Islet precursor cell (in vitro differentiated cells): ENCODE data around the gene PRKCE.

Experiments
- DNase-seq: peaks from one replicate; pipeline ENCODE4 v3.0.0-alpha.2; 2018

PRKCE gene

DNA sequence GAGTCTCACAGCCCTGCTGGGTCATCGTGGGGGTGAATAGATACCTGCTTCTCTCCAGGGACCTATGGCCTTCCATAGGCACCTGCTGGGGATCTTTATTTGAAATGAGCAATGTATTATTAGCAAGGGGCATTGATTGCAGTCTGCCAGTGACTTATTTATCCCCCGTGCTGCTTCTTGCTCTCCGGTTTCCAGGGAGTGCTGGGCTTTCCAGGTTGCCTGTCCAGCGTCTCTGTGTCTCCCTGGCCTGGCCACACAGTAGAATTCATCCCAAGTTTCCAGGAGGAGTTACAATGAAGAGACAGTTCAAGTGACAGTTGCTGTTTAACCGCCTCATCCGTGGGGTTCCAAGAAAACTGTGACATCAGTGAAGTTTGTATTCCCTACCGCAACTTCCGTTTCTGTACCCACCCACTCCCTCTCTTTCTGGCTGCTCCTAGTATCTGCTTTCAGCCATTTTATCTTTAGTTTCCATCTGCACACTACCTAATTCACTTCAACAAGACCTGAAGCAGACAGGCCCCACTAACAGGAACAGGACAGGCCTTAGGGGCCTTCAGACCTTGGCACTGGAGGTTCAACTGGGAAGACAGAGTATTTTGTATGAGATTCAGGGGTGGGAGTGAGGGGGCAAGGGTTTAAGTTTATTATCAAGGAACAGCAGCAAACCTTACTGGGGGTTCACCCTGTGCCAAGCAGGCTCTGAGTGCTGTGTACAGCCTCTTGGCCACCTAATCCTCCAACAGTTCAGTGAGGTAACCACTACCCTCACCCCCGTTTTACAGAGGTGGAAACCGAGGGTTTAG, 134.8 kb downstream of the PRKCE start:
- DNase-seq, result no peak

DNA sequence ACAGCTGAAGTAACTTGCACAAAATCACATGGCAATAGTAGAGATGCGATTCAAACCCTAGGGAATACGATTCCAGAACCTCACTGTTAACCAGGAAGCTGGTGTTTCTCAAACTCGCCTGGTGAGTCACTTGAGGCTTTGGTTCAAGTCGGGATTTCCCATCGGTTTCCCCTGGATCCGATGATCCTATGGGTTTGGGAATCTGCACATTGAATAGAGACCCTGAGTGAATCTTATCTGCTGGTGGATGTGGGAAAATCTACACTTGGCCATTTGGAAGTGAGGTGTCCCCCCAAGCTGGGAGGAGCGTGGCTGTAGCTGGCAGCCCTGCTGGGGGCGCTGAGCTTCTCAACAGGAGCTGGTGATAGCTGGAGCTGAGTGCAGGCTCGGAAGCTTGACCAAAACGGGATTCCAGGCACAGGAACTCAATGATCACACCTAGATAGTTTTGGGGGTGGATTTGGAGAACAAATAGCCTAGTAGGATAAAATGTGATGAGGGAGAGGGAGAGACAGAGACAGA, 135.4 kb downstream of the PRKCE start:
- DNase-seq, result no peak

DNA sequence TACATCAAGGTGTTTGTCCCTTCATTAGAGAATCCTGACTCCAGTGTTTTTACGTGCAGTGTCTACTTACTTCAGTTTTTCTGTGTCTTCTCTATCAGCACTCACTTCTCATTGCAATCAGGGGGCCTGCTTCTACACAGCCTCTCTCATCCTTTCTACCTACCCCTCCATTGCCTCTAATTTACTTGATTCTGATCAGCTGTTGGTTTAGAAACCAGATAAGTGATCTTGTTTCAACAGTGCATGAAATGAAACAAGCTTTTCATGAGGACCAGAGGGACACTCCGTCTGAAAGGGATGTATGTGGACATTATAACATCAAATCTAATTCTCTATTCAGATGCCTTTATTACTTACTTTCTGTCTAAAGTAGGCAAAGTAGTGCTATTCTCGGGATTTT, 136.9 kb downstream of the PRKCE start:
- DNase-seq, result no peak

DNA sequence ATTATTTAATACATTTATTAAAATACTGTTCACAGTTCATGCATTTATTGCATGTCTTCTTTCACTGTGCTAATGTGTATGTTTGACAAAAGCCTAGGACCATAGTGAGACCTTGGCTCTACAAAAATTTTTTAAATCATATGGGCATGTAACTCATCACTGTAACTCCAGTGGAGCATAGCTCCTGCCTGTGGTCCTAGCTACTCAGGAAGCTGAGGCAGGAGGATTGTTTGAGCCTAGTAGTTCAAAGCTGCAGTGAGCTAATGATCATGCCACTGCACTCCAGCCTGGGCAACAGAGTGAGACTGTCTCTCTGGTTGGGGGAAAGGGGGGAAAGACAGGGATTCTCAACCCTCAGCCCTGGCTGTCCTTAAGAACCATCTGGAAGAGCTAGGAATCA, 137.8 kb downstream of the PRKCE start:
- no peak for DNase-seq

DNA sequence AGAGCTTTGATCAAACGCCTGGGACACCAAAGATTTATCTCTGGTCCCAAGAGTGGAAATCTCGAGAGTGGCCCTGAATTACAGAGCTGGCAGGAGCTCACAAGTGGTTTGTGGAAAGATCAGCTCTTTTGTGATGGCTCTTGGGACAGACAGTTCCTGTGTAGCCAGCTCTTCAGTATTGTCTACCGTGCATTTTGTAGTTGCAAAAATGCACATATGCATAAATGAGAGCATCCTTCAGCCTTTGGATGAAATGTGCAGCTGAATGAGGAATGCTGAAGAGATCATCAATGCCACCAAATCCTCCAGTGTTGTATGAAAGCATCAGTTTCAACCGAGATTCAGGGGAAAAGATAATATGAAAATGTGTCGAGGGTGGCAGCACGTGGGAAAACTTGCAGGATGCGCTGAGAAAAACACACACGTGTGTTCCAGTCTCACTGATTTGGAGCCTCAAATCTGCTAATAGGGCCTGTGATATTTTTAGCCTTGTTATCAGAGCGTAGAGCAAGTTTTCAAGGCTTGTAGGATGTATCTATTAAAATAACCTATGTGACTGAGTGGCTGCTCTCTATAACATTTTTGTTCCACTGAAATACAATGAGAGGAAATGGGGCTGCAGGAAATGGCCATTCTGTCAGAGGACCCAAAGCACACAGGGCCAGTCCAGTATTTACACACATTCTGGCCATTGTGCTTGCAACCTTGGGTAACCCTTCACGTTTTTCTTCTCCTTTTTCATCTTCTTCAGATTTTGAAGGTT, 138.7 kb downstream of the PRKCE start:
- DNase-seq, result no peak

DNA sequence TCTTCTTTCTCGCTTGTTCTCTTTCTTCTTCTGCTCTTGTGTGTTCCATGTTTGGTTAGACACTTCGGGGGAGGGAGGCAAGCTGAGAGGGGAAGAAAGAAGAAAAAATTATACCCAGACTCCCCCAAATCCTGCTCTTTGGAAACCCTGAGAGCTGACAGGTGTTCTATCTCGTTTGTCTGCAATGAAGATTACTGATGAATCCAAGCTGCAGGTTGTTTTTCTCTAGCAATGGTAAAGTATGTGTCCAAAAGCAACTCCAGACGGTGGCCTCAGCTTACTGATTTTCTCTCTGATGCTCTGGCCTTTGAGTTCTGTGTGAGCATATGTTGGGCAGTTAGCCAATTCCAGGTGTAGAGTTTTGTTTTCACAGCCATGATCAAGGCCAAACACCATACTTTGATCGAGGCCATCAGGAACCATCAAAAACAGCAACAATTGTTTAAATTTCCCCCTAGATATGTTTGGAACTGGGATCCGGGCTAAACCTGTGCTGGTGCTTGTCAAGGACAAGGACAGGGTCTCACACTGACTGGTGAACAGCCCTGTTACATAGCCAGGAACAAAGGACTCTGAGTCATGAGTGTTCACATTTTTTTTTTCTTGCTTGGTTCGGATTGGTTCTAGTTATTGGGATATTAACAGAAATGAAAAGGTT, 142.0 kb downstream of the PRKCE start:
- DNase-seq, result no peak

DNA sequence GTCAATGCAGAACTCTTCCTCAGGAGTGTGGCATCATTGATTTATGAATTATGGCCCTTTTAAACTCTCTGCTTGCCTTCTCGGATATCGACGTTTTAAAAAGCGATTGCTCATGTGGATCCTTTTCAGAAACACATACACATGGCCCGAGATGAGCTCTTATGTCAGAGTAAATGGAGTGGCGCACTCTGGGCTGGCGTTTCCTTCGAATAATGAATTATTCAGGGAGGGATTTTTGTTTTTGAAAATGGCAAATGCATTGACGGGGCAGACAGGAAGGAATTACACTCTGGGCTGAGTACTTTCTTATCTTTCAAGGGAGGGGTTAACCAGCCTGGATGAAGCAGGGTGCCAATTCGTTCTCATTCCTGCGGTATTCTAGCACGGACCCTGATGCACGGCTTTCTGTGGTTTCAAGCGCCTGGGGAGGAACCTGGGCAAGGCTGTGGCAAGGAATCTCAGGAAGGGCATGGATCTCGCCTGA, 142.7 kb downstream of the PRKCE start:
- DNase-seq, result no peak

DNA sequence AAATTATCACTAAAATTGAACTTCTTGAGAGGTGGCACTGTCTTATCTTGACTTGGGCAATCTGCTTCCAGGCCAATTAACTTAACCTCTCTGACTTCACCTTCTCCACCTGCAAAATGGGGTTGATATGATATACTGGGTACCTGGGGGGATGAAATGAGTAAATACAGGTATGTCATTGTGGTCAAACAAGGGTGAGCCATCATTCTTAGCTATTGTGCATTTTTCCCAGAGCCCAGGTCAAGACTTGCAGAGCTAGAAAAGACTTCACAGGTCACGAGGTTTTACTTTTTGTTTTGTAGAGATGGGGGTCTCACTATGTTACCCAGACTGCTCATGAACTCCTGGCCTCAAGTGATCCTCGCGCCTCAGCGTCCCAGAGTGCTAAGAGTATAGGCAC, 145.0 kb downstream of the PRKCE start:
- no peak for DNase-seq

DNA sequence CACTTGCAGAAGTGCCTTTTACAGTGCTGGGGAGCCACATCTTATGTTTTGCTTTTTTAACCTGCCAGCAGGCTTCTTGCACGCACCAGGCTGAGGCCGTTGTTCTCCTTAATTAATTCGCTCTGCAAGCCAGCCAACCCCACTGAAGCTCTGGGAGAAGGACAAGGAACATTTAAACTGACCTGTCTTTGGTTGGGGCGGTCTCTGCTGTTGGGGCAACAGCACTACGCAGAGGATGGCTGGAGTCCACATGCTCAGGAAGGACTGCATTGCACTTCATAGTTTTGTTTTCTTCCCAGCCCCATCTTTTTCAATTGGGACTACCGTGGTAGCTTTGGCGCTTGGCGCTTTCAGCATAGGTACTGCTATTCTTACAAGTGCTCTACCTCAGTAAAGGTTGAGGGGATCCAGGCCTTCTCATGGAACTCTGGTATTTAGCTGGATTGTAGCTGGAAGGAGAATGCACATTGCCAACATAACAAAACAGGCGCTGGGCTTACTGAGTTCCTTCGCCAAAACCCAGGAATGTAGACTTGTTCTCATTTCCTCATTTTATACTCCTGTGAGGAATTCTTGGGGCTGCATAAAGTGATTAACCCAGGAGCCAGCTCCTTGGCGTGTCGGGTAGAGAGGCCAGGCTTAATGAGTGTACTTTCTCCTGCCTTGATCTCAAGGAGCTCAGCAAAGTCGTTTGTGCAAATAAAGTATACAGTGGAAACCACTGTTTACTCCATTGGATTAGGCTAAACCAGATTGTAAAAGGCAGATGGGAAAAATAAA, 146.2 kb downstream of the PRKCE start:
- DNase-seq, result no peak

DNA sequence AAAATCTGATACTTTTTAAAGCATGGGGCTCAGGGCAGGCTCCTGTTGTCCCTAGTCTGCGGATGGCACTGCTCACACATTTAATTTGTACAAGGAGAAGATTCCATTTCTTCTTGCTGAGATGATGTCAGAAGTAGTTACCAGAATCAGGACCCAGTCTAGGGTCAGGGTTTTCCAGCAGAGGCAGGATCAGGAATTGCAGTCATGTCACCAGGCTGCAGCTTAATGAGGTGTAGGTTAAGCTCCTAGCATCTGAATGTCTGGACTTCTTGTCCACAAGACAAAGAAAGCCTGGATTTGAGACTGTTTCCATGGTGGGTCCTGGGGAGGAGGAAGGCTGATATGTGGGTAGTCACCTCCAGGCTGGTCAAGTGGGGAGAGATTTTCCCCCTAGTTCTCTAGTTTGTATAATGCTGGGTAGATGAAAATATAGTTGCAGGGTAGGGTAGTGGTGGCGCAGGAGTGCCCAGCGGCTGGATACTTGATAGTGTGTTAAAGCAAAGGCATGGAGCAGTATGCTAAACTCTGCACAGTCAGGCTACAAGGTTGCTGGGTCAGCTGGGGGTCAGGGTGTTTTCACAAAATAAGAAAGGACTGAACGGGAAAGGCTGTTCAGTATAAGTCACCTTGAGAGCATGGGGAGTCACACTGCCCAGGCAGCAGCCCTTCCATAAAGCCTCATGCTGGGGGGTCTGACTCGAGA, 148.4 kb downstream of the PRKCE start:
- DNase-seq, result no peak

DNA sequence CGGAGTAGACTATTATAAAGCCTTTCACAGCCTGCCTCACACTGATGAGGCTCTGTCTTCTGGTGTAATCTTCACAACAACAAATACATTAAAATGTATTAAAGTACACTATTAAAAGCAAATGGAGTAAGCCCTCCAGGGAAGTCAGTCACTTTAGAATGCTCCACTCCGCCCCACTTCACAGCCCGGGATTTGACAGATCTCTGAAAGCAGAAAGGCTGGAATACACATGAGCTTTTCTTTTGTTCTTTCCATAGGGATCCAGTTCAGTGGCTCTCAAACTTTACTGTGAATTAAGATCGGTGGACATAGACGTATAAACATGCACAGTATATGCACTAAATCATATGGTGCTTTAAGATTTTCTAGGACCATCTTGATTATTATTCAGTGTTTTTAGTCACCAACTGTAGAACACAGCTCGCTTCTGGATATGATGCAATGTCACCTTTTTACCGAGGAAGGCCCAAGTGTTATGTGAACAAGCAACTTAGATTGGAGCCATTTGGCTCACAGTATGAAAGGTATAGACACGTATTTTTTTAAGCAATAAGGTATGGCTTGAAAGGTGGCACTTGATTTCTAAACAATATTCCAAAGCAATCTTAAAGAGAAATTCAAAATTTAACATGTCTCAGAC, 151.1 kb downstream of the PRKCE start:
- DNase-seq, result no peak

DNA sequence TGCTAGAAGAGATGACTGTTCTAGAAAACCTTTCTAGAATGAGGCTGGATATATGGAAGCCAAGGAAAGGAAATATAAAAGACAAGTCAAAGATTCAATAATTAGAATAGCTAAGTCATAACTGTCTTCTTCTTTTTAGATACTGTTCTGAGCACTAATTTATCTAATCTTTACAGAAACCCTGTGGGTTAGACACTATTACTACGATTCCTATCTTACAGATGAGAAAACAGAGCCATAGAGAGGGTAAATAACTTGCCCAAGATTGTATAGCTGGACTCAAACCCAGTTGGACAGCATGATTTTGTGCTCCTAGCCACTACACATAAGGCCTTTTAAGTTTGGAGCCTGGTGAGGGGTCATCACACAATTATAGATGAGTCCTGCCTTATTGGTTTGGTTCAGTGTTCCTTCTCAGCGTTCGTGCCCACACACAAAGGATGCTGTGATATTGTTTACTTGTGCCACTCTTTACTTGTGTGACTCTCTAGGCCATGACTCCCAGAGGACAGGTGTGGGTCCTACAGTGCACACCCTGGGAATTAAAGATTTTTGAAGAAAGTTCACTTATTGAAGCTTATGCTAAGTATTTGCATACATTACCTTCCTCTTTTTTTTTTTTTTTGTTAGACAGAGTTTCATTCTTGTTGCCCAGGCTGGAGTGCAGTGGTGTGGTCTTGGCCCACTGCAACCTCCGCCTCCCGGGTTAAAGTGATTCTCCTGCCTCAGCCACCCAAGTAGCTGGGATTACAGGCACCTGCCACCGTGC, 153.7 kb downstream of the PRKCE start:
- no peak for DNase-seq

DNA sequence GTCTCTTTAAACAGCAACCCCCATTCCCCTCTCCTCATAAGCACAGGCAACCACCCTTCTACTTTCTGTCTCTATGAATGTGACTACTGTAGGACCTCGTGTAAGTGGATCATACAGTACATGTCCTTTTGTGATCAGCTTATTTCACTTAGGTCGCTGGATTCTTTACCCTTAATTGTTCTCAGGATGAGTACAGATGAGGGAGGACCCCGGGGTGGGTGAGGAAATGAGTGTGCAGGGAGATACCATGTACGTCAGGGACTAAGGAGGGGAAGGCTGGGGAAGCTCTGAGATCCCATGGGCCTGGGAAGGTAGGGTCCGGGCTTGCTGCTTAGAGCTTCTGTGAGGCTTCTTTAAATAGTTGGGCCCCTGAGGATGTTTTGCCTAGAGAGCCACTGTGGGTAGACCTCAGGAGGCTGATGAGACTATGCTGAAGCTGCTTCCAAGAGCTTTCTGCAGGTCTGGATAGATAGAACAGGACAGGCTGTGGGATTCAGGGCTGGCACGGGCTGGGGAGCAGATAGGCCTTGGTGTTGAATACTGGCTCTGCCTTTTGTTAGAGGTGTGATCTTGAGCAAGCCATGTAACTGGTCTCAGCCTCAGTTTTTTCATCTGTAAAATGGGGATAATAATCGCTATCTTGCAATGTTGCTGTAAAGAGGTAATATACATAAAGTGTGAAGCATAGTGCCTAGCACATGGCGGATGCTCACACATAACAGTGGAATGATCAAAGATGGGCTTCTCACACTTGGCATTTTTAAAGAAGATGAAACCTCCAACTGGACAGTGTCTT, 155.3 kb downstream of the PRKCE start:
- peak; percentile 29 for DNase-seq

DNA sequence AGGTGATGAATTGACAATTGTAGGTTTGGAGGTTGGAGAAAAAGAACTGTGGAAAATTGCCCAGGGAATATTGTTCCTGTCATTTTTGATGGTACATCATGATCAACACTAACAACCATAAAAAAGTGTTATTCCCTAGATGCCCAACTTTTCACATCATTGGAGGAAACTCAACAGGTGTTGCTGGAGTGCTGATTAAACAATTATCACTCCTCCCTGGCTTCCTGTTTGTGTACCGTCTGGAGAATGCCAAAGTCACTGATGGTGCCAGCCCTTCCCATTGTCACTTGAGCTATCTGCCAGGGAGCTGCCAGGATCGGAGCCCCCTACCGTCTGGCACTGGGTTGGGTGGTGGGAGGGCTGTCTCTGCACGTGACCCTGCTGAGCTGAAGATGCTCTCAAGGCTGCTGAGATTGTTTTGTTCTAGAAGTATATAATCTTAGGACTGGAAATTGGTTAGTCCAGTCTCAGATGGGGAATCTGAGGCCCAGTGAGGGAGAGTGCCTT, 156.9 kb downstream of the PRKCE start:
- DNase-seq, result peak; percentile 32

DNA sequence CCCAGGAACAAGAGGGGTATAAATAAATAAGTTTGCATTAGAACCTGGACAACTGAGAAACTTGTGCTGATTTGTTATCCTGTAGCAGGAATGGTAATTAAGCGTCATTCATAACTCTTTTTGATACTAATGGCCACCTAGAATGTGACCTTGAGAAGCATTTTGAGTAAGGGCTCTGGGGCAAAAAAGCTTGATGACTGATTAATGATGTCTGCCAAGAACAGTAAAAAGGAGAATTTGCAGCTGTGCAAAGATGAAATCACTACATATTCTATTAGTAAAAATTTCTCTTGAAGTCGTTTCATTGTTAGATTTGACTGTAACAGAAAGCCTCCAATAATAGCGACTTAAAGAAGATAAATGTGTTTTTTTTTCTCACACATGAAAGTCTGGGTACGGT, 157.7 kb downstream of the PRKCE start:
- no peak for DNase-seq

DNA sequence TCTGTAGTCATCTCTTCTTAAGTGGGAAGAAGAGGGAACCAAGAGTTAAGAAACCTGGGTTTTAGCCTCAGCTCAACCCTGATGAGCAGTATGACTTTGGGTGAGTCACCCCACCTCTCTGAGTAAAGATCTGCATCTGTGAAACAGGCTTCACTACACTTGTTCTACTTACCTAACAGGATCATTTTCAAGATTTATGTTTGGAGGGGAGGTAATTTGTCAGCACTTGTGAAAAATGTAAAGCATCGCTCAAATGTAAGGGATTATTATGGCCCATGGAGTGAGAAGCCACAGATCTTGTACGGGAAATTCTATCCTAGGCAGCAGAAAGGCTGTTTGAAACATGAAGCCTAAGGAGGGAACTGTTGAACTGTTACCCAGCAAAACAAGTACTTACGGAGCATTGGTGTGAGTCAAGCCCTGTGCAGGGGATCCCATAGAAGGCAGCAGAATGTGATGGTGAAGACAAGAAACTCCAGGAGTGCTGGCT, 160.6 kb downstream of the PRKCE start:
- no peak for DNase-seq

DNA sequence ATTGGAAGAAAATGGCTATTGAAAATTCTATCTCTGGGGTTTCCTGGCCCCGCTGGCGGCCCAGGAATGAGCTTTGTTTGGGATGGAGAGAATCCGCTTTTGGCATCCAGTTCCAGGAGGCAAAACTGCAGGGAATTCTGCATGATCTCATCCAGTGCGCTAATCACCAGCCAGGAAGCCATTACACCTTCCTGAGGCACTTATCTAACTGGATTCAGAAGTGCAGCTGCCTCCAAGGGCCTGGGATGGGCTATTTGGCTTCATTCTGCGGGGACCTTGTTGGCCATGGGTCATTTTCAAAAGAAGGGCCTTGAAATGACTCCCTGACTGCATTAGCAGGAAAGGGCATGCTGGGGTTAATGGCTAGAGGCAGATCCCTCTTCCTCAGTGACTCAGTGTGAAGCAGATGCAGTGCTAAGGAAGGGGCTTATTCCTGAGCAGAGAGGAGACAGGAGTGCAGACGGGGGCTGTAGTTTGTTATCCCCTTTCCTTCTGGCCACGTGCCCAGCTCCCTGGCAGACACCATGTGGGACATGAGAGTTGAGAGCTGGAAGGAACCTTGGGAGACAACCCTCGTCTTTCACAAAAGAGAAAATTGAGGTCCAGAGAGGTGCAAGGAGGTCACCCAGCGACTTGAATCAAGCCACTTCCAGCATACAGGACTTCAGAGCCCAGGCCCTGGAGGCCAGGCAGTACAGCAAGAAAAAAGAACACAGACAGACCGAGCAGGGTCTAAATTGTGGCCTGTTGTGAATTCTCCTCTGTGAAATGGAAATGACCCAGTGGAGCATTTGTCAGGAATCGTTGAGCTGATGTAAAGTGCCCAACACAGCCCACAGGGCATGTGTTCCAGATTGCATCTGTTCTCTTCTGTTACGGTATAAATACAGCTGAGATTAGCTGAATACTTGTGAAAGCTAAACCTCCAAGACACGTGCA, 161.8 kb downstream of the PRKCE start:
- peak; percentile 95 for DNase-seq

DNA sequence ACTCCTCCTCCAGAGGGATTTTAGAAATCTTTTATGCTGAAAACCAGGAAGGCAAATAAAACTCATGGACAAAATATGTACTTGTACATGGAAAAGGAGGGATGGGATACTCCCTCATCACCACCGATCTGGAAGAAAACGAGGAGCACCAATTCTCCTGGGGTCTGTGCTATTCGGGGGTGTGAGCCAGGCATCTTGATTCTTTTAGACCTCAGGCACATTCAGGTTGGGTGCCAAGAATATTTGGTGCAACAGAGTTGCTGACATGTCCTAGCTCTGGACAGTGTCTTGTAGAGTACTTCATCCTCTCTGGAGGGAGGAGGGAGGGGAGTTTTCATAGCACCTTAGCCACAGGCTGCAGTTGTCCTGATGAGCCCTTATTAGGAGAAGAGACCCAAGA, 163.0 kb downstream of the PRKCE start:
- no peak for DNase-seq
